HepG2 (cell line): ENCODE data around the gene HERPUD2. TPM values are rescaled to one million over a fixed set of nuclear protein-coding genes. Genes with fewer than 3 reads are reported as not detected.

ENCODE experiments used
- ASH2L ChIP-seq: fragments of 300-600, 200-600 bp; sonication (generic); IDR thresholded peaks from 2 replicates; pipeline ENCODE4 v1.7.0; 2017; ENCODE audit warnings: low read depth, mild to moderate bottlenecking, moderate library complexity, mixed read lengths, low read length; ENCODE audit not compliant: insufficient read length
- BRD4 ChIP-seq: sonication (generic); formaldehyde crosslinking; IDR thresholded peaks from 2 replicates; pipeline ENCODE4 v1.4.0; 2020; ENCODE audit warnings: missing genetic modification reagents
- CREBL2 ChIP-seq: sonication (generic); formaldehyde crosslinking; IDR thresholded peaks from 2 replicates; pipeline ENCODE4 v1.8.1; 2023; ENCODE audit warnings: missing genetic modification reagents, mild to moderate bottlenecking, borderline replicate concordance
- ETV5 ChIP-seq: IDR thresholded peaks from 2 replicates; pipeline ENCODE4 v1.6.1; 2018; ENCODE audit warnings: missing biosample characterization, missing genetic modification reagents, inconsistent platforms, borderline replicate concordance
- FOXP4 ChIP-seq: sonication (generic); formaldehyde crosslinking; IDR thresholded peaks from 2 replicates; pipeline ENCODE4 v1.4.0; 2020; ENCODE audit warnings: missing genetic modification reagents
- ISX ChIP-seq: sonication (generic); formaldehyde crosslinking; conservative IDR thresholded peaks from 2 replicates; pipeline ENCODE4 v1.5.0; 2020; ENCODE audit warnings: missing genetic modification reagents
- MAX ChIP-seq: IDR thresholded peaks from 2 replicates; pipeline ENCODE4 v1.6.1; 2012; ENCODE audit warnings: inconsistent platforms
- MZF1 ChIP-seq: sonication (generic); formaldehyde crosslinking; IDR thresholded peaks from 2 replicates; pipeline ENCODE4 v1.8.1; 2023; ENCODE audit warnings: mild to moderate bottlenecking, missing genetic modification reagents, borderline replicate concordance
- PAXIP1 ChIP-seq: sonication (generic); formaldehyde crosslinking; conservative IDR thresholded peaks from 2 replicates; pipeline ENCODE4 v1.4.0; 2020; ENCODE audit warnings: mild to moderate bottlenecking, missing genetic modification reagents, moderate library complexity
- POLR2A ChIP-seq, 2 experiments: IDR thresholded peaks; 2 replicates each; pipeline ENCODE4 v1.6.1; 2011; ENCODE audit warnings: low read depth in 2 of 2, low read length in 2 of 2, mild to moderate bottlenecking in 1 of 2, moderate library complexity in 1 of 2; ENCODE audit not compliant: insufficient read depth in 1 of 2
- RNF219 ChIP-seq: sonication (generic); formaldehyde crosslinking; IDR thresholded peaks from 2 replicates; pipeline ENCODE4 v1.5.0; 2020; ENCODE audit warnings: mild to moderate bottlenecking, missing genetic modification reagents
- UBTF ChIP-seq: sonication (generic); formaldehyde crosslinking; IDR thresholded peaks from 2 replicates; pipeline ENCODE4 v1.4.0; 2020; ENCODE audit warnings: mild to moderate bottlenecking, missing genetic modification reagents
- ZFX ChIP-seq: sonication (generic); formaldehyde crosslinking; IDR thresholded peaks from 2 replicates; pipeline ENCODE4 v1.4.0; 2020; ENCODE audit warnings: mild to moderate bottlenecking, low read depth, missing genetic modification reagents, moderate library complexity
- ZNF263 ChIP-seq: sonication (generic); formaldehyde crosslinking; IDR thresholded peaks from 2 replicates; pipeline ENCODE4 v1.4.0; 2020; ENCODE audit warnings: missing genetic modification reagents
- ZNF274 ChIP-seq: sonication (generic); formaldehyde crosslinking; IDR thresholded peaks from 2 replicates; pipeline ENCODE4 v1.5.1; 2020; ENCODE audit warnings: mild to moderate bottlenecking, missing genetic modification reagents
- ZNF292 ChIP-seq: sonication (generic); formaldehyde crosslinking; IDR thresholded peaks from 2 replicates; pipeline ENCODE4 v1.8.1; 2022; ENCODE audit warnings: mild to moderate bottlenecking, low read depth, missing genetic modification reagents, borderline replicate concordance
- ZNF557 ChIP-seq: sonication (generic); formaldehyde crosslinking; IDR thresholded peaks from 2 replicates; pipeline ENCODE4 v1.4.0; 2020; ENCODE audit warnings: missing genetic modification reagents
- ZNF629 ChIP-seq: sonication (generic); formaldehyde crosslinking; conservative IDR thresholded peaks from 2 replicates; pipeline ENCODE4 v1.5.0; 2020; ENCODE audit warnings: missing genetic modification reagents
- ZNF788 ChIP-seq: sonication (generic); formaldehyde crosslinking; IDR thresholded peaks from 2 replicates; pipeline ENCODE4 v1.5.0; 2020; ENCODE audit warnings: mild to moderate bottlenecking, missing genetic modification reagents, borderline replicate concordance
- polyA plus RNA-seq, 8 experiments: library from polyadenylated mRNA; depleted of rRNA in 3 of 8; stranded (reverse) in 7 of 8; unstranded in 1 of 8; fragments of >200 nt; fragmentation: Illumina TruSeq in 4 of 8; extraction: Trizol in 4 of 8; gene quantifications; 2 replicates each; pipeline versions ENCODE4 v1.2.1 to v1.2.3, GENCODE V29; 2011 to 2016; ENCODE audit warnings: low read depth in 4 of 8, missing spikeins in 1 of 8, mixed read lengths in 1 of 8; ENCODE audit not compliant: insufficient read depth in 1 of 8
- total RNA-seq, 5 experiments: library from RNA; depleted of rRNA; stranded (reverse); fragments of >200 nt; fragmentation: Illumina TruSeq; extraction: Trizol; gene quantifications; 2 replicates each; pipeline ENCODE4 v1.2.3, GENCODE V29; 2016; ENCODE audit warnings: low read depth in 1 of 5

Gene HERPUD2
- total and polyA plus RNA-seq, 2 of the 13 experiments (the other 11 are each of a cell fraction or from before 2014, with no cell fraction given): 10.7 to 38.6 TPM

GRCh38 chr7:35734001-35734483 is 39.1 kb upstream of the HERPUD2 start (continued):
- TF ChIP-seq UBTF: no peak
- peak; percentile 30; the same call in 1 of the 2 replicates for TF ChIP-seq ETV5 (CRISPR knock-in tag)
- TF ChIP-seq ZNF263: peak; percentile 98
- no peak for TF ChIP-seq ISX (CRISPR knock-in tag)
- TF ChIP-seq ZNF788 (CRISPR knock-in tag): no peak
- TF ChIP-seq POLR2A (IDR thresholded peaks at IDR 0.05; ENCODE audit: insufficient read depth in 1 of 2, low read depth in 2 of 2, low read length in 2 of 2): 0 out of 4 replicates have a peak, but pooled peaks of 1 of the 2 experiments have one; percentile 38
- no peak for TF ChIP-seq CREBL2 (CRISPR knock-in tag)
- TF ChIP-seq RNF219 (CRISPR knock-in tag): no peak
- 0 out of 2 replicates have a peak, but pooled peaks have one; percentile 53 for TF ChIP-seq ZNF557 (CRISPR knock-in tag)
- peak; percentile 32; the same call in 1 of the 2 replicates for TF ChIP-seq ZFX
- TF ChIP-seq FOXP4 (CRISPR knock-in tag): peak; percentile 41; the same call in 1 of the 2 replicates
- TF ChIP-seq ZNF292 (CRISPR knock-in tag): peak; percentile 74
- TF ChIP-seq MAX: 0 out of 2 replicates have a peak, but pooled peaks have one; percentile 30
- no peak for TF ChIP-seq ASH2L
- peak; percentile 76 for TF ChIP-seq PAXIP1 (CRISPR knock-in tag)
- TF ChIP-seq BRD4: peak; percentile 54; the same call in 1 of the 2 replicates
- no peak for TF ChIP-seq ZNF274 (CRISPR knock-in tag)
- peak; percentile 44 for TF ChIP-seq ZNF629 (CRISPR knock-in tag)
- no peak for TF ChIP-seq MZF1 (CRISPR knock-in tag)
